ENCODE results near the gene RBM14.

Gene RBM14

GRCh38 chr11:66674964-66675602 is 58.7 kb downstream of the RBM14 start:
- peaks cover 21% of the 10 kb centered on the region for H3F3A ChIP-seq (ENCODE audit: control insufficient read depth, insufficient read depth)
- H3K79me2 ChIP-seq (ENCODE audit: control insufficient read depth, low read length) = peaks cover 71% of the 10 kb centered on the region
- peaks cover 46% of the 10 kb centered on the region for H3K4me1 ChIP-seq (ENCODE audit: control insufficient read depth, low read length)
- no peaks in the 10 kb centered on the region for H3K27me3 ChIP-seq (ENCODE audit: control insufficient read depth, low read length)
- H3K9me3 ChIP-seq (ENCODE audit: control insufficient read depth, insufficient read depth, low read length) = no peaks in the 10 kb centered on the region
- H3K4me2 ChIP-seq (ENCODE audit: low read length) = peak overlapping the region; percentile 100
- peak overlapping the region; percentile 83 for H3K4me3 ChIP-seq (ENCODE audit: low read length)
- H3K27ac ChIP-seq (ENCODE audit: low read depth, low read length) = no peak overlapping the region
- no peak for TF ChIP-seq CTCF (IDR thresholded peaks at IDR 0.05; ENCODE audit: low read depth, low read length, poor library complexity, severe bottlenecking)
- TF ChIP-seq EZH2phosphoT487 (IDR thresholded peaks at IDR 0.05; ENCODE audit: borderline replicate concordance, low read length) = no peak
- H4K20me1 ChIP-seq (ENCODE audit: control insufficient read depth, insufficient read depth, low read depth, low read length) = no peaks in the 10 kb centered on the region
- H3K36me3 ChIP-seq (ENCODE audit: control insufficient read depth, low read length) = peaks cover 42% of the 10 kb centered on the region
- H3K9me2 ChIP-seq (replicated peaks; ENCODE audit: control insufficient read depth, low read length) = no peaks in the 10 kb centered on the region

- peaks cover 18% of the 10 kb centered on the region for H3F3A ChIP-seq (ENCODE audit: control insufficient read depth, insufficient read depth)
- peak overlapping the region; percentile 100 for H3K4me2 ChIP-seq (ENCODE audit: low read length)
- no peak for TF ChIP-seq EZH2phosphoT487 (IDR thresholded peaks at IDR 0.05; ENCODE audit: borderline replicate concordance, low read length)
- TF ChIP-seq CTCF (IDR thresholded peaks at IDR 0.05; ENCODE audit: low read depth, low read length, poor library complexity, severe bottlenecking) = no peak
- H3K79me2 ChIP-seq (ENCODE audit: control insufficient read depth, low read length) = peaks cover 58% of the 10 kb centered on the region
- no peaks in the 10 kb centered on the region for H3K27me3 ChIP-seq (ENCODE audit: control insufficient read depth, low read length)
- no peaks in the 10 kb centered on the region for H3K9me2 ChIP-seq (replicated peaks; ENCODE audit: control insufficient read depth, low read length)
- peaks cover 32% of the 10 kb centered on the region for H3K36me3 ChIP-seq (ENCODE audit: control insufficient read depth, low read length)
- peaks cover 45% of the 10 kb centered on the region for H3K4me1 ChIP-seq (ENCODE audit: control insufficient read depth, low read length)
- peak overlapping the region; percentile 83 for H3K4me3 ChIP-seq (ENCODE audit: low read length)
- no peaks in the 10 kb centered on the region for H4K20me1 ChIP-seq (ENCODE audit: control insufficient read depth, insufficient read depth, low read depth, low read length)
- H3K9me3 ChIP-seq (ENCODE audit: control insufficient read depth, insufficient read depth, low read length) = no peaks in the 10 kb centered on the region
- H3K27ac ChIP-seq (ENCODE audit: low read depth, low read length) = 0 out of 2 replicates have a peak overlapping the region, but pooled peaks have one; percentile 21
These were observed 60.0 kb downstream of the RBM14 start for GRCh38 chr11:66676282-66676919.

All from DOHH2 (cell line).